HG03378 (cell line): ENCODE data around the gene TPM3.
A peak's percentile ranks its signal among the peaks of the same experiment; 100 is the strongest.
"Not testable (repeated sequence)": the region's sequence is repeated elsewhere in the genome, so short reads cannot be mapped to it uniquely, and the experiment has no call there.

Experiments
- ATAC-seq: cut with Tn5 transposase; IDR thresholded peaks from one replicate; pipeline ENCODE4 v1.9.1; 2021; ENCODE audit warnings: mild to moderate bottlenecking, moderate library complexity; ENCODE audit not compliant: unreplicated experiment

Gene TPM3

DNA sequence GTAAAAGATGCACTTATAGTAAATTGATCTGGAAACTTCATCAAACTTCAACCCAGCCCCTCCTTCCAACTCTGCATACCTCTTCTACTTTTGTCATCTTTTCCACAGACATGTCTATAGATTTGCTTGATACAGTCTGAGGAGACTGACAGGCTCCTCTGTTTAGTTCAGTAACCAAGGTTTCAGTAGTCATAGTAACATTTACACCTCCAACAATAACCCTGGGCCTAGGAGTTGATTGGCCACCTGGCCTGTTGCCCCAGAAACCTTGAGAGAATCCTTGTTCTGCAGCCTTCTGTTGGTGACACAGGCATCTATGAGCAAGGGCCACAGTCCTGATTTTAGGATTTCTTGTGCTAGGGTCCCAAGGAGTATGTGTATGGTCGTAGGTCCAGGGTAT, 14.3 kb upstream of the TPM3 start, which contains the start of gene CFAP141:
Gene CFAP141, minus strand, starts transcription at position 138 of the 400 bp plus-strand sequence. Its CDS starts 26 bp downstream, at position 112.
- ATAC-seq: no peak

GRCh38 chr1:154205778-154206177, 13.9 kb upstream of the TPM3 start:
- ATAC-seq: not testable (repeated sequence)

DNA sequence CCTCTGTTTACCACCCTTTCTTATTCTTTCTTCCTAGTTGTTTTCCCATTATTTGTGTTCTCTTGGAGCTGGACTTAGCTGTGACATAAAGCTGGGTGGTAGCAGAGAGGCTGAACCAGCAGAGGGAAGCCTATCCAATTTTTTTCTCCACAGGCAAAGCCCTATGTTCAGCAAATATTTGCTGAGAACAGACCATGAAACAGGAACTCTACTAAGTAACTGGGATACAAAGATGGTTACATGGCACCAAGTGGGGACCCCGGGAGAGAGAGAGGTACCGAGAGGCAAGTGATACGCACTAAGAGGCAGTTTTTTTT, 7.6 kb upstream of the TPM3 start:
- no peak for ATAC-seq

GRCh38 chr1:154198756-154199562, 7.1 kb upstream of the TPM3 start:
- ATAC-seq: no peak

- ATAC-seq: no peak
These were observed 1.9 kb upstream of the TPM3 start for GRCh38 chr1:154193821-154194220.

DNA sequence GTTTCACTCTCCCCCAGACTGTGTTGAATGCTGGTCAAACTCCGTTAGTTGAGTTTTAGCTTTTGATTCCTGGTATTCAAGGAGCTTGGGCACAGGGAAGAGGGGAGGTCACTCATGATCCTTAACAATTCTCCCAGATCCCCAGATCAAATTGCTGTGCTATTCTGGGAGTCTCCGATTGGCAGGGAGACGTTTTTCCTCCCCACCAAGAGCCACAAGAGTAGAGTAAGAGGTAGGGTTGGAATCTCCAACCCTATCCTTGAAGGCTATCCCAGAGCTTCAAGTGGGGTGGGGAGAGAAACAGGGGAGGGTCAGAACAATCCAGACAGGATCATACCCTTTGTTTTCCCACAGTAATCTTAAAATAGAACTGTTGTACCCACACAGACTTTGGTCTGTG, 576 bp upstream of the TPM3 start:
- no peak for ATAC-seq

GRCh38 chr1:154190550-154190949, 1.4 kb downstream of the TPM3 start:
- ATAC-seq: no peak

GRCh38 chr1:154186852-154187501, 4.9 kb downstream of the TPM3 start:
- no peak for ATAC-seq

- no peak for ATAC-seq
These were observed 5.7 kb downstream of the TPM3 start for GRCh38 chr1:154186177-154186576.

DNA sequence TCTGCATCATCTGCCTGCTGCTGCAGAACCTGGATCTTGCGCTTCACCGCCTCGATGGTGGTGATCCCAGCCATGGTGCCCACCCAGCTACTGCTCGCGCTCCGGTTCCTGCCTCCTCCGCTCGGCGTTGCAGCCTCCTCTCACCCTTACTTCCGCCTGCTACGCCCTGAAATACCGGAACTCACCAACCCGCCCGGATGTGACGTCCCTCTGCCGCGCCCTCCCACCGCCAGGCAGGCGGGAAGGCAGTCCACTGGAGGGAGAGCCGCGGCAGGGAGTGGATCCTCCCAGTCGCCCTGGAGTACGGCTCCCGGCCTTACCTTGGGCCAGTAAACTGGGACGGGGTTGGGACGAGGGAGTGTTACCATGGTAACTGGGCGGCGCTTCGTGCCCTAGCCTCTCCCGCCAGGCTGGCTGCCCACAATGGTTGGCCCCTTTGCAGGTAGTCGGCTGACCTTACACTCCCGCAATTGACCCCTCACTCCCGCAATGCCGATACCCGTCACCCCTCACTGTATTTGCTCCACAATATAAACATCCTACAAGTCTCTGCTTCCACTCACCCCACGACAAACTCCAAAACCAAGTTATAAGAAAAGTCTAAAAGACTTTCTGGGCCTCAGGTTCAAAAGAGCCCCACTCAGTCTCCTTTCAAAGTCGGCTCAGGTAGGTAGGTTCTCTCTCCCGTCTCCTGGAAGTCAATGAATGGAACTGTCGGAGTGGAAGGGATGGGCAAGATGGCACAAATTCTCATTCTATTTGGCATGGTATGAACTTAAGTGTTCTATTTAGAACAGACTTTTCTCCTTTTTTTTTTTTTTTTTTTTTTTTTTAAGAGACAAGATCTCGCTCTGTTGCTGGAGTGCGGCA, 8.6 kb downstream of the TPM3 start:
- peak; percentile 64 for ATAC-seq

GRCh38 chr1:154182344-154183045, 9.4 kb downstream of the TPM3 start:
- ATAC-seq: peak; percentile 49

DNA sequence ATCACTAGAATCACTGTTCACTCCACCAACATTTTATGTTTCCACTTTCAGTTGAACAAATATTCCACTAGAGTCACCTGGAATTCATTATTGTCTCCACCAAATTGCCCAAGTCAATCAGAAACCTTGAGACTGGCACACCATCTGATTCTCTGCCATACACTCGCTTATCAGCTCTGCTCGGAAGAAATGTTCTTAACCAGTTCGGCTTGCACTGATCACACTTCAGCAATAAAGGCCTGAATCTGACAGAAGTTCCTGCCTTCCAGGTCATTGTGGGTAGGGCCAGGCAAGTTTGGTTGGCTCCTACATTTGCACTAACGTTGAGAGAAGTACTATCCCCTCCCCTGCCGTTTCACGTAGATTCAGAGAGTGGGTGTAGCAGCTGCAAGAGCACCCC, 10.0 kb downstream of the TPM3 start:
- no peak for ATAC-seq

DNA sequence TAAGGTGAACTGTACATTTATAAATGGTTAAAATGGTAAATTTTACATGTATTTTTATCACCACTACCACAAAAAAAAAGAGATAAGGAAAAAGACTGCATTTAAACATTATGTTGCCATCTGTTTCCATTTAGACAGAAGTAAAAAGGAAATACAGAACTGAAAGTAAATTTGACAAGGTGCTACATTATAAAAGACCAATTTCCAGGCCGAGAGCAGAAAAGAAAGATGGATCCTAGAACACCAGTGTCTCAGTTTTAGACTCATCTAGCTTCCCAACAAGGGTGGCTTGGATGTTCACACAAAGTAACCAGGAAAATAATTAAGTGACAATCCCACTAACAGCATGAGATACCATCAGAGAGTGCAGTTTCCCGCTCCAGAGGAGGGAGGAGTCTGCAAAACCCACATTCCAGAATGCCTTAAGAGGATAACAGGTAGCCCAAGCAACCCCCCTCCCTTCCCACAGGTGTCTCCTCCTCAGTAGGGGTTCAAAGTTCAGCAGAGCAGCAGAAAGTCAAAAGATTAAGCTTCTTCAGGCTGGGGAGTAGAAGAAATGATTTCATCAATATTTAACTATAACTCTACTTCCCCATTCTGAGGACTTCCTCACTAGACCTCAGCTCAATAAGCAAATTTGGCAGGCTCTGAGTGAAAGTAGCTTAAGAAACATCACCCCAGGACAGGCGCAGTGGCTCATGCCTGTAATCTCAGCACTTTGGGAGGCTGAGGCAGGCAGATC, 11.8 kb downstream of the TPM3 start:
- no peak for ATAC-seq

- ATAC-seq: no peak
These were observed 12.7 kb downstream of the TPM3 start for GRCh38 chr1:154178911-154179811.

DNA sequence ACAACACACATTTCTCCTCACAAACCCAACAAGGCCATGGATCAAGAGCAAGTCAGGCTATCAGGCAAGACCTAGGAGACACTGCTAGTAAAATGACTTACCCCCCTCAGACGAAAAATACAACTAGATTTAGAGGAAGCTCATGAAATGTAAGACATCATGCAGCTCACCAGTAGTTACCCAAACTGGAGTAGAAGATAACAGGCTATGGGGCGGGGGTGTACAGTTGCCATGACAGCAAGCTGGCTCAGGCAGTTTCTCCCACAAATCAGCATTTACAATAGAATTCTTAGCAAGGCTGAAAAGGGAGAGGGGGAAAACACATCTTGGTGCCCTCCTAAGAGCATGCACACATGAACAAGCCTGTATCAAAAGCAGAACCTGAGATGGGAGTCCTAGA, 13.9 kb downstream of the TPM3 start:
- no peak for ATAC-seq

DNA sequence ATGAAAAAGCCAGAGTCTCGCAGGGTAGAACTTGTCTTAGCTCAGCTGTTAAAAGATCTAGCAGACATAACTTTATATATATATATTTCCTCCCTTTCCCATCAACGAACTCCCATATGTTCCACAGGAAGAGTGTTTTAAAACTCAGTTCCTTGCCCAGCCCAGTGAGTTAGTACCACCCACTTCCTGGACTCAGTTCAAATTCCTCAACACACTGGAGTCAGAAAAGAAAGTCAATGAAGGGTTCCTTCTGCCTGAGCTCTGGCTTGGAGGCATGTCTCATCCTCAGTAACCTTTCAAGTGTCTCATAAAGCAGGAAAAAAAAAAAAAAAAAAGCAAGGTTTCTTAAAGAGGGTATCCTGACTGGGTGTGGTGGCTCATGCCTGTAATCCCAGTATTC, 15.6 kb downstream of the TPM3 start:
- no peak for ATAC-seq

DNA sequence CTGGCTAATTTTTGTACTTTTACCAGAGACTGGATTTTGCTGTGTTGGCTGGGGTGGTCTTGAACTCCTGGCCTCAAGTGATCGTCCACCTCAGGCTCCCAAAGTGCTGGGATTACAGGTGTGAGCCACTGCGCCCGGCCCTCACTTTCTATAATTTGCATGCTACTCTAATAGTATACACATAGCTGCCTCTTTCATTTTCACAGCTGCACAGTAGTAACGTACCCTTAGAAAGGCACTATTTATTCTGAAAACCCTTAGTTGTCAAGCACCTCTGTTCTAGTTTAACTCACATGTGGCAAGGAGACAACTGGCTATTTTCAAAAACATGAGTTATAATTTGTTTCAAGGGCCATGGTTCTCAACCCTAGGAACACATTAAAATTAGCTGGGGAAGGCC, 17.2 kb downstream of the TPM3 start:
- ATAC-seq: no peak

DNA sequence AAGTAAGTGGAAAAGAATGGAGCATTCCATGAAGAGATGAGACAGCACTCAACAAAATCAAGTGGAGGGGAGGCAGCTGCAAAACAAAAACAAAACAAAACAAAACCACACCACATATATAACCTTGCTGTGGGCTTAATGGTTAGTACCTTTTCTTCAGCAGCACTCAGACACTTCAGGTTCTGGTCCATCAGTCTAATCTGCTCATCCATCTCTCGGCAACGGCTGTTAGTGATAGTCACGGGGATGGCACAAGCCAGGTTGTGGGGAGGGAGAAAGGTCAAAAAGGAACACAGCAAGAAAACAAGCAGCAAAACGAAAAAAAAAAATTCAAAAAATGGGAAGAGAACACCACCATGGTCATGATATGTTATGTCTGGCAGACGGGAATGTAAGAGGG, 20.0 kb downstream of the TPM3 start:
- no peak for ATAC-seq

- no peak for ATAC-seq
These were observed 20.7 kb downstream of the TPM3 start for GRCh38 chr1:154171223-154171583.
